ENCODE measurements around the gene NEK7.

DNA sequence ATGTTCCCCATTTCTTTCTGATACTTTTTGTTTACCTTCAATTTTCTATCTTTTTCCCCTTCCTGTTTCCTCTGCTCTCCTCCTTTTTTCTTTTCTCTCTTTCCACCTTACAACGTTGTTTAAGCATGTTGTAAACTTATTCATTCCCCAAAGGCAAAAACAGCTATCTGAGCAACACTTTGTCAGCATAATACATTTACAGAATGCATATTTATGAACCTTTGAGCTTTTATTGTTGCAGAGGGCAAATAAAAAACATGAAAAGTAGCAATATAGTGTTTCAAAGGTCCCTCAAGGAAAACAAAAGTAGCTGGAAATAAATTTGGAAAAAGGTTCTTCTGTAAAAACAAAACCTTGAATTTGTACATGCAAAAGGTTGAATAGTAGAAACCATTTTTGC lies 214.2 kb downstream of the NEK7 start:
- TF ChIP-seq, protein P1, sequence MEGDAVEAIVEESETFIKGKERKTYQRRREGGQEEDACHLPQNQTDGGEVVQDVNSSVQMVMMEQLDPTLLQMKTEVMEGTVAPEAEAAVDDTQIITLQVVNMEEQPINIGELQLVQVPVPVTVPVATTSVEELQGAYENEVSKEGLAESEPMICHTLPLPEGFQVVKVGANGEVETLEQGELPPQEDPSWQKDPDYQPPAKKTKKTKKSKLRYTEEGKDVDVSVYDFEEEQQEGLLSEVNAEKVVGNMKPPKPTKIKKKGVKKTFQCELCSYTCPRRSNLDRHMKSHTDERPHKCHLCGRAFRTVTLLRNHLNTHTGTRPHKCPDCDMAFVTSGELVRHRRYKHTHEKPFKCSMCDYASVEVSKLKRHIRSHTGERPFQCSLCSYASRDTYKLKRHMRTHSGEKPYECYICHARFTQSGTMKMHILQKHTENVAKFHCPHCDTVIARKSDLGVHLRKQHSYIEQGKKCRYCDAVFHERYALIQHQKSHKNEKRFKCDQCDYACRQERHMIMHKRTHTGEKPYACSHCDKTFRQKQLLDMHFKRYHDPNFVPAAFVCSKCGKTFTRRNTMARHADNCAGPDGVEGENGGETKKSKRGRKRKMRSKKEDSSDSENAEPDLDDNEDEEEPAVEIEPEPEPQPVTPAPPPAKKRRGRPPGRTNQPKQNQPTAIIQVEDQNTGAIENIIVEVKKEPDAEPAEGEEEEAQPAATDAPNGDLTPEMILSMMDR (IDR thresholded peaks at IDR 0.05), result no peak
- TF ChIP-seq EZH2 (IDR thresholded peaks at IDR 0.05) (no peak), EZH2phosphoT487 (IDR thresholded peaks at IDR 0.05) (no peak)
